ENCODE results near the gene CGB3.

Gene CGB3

GRCh38 chr19:48987323-48987722 is 36.8 kb downstream of the CGB3 start:
- no peak for TF ChIP-seq CTCF (IDR thresholded peaks at IDR 0.05; ENCODE audit: control insufficient read depth, extremely low read depth, insufficient read depth)

GRCh38 chr19:48986211-48986610 is 37.9 kb downstream of the CGB3 start:
- H3K4me3 ChIP-seq (ENCODE audit: low read depth, low read length) = no peak overlapping the region
- DNase-seq (ENCODE audit: low read depth) = no peak
- no peak for TF ChIP-seq CTCF (IDR thresholded peaks at IDR 0.05; ENCODE audit: control insufficient read depth, extremely low read depth, insufficient read depth)

More at GRCh38 chr19:48987323-48987722, 36.8 kb downstream of the CGB3 start:
- no peak for DNase-seq (ENCODE audit: low read depth)
- no peak overlapping the region for H3K4me3 ChIP-seq (ENCODE audit: low read depth, low read length)

- TF ChIP-seq CTCF (IDR thresholded peaks at IDR 0.05; ENCODE audit: control insufficient read depth, extremely low read depth, insufficient read depth) = no peak
- DNase-seq (ENCODE audit: low read depth) = no peak
- H3K4me3 ChIP-seq (ENCODE audit: low read depth, low read length) = no peak overlapping the region
These were observed 38.4 kb downstream of the CGB3 start for GRCh38 chr19:48985711-48986110.

- no peak overlapping the region for H3K4me3 ChIP-seq (ENCODE audit: low read depth, low read length)
- DNase-seq (ENCODE audit: low read depth) = no peak
- TF ChIP-seq CTCF (IDR thresholded peaks at IDR 0.05; ENCODE audit: control insufficient read depth, extremely low read depth, insufficient read depth) = no peak
These were observed 41.9 kb downstream of the CGB3 start for GRCh38 chr19:48982280-48982679.

- no peak for DNase-seq (ENCODE audit: low read depth)
- no peak for TF ChIP-seq CTCF (IDR thresholded peaks at IDR 0.05; ENCODE audit: control insufficient read depth, extremely low read depth, insufficient read depth)
- no peak overlapping the region for H3K4me3 ChIP-seq (ENCODE audit: low read depth, low read length)
These were observed 47.1 kb downstream of the CGB3 start for GRCh38 chr19:48977061-48977460.

- no peak for TF ChIP-seq CTCF (IDR thresholded peaks at IDR 0.05; ENCODE audit: control insufficient read depth, extremely low read depth, insufficient read depth)
- no peak overlapping the region for H3K4me3 ChIP-seq (ENCODE audit: low read depth, low read length)
- DNase-seq (ENCODE audit: low read depth) = no peak
These were observed 47.9 kb downstream of the CGB3 start for GRCh38 chr19:48975947-48976847.
